HepG2 (cell line): ENCODE results near the gene ATP9A. TPM values are rescaled to one million over a fixed set of nuclear protein-coding genes. Genes with fewer than 3 reads are reported as not detected.

Source experiments
- ATAC-seq: fragments of 200-7000 bp; cut with Tn5 transposase; 3 replicates; pipeline ENCODE4 v1.9.1; 2020; ENCODE audit warnings: mild to moderate bottlenecking, moderate library complexity
- BruUV-seq: library from RNA; stranded (reverse); fragments of 400-500 nt; replicated peaks from 2 replicates; lab custom pipeline; 2021; lab: Mats Ljungman, UMichigan
- CTCF ChIA-PET: fragments of 300-600 bp; formaldehyde crosslinking; extraction: SDS; loops from one replicate; lab custom pipeline; 2021; ENCODE audit warnings: low total read pairs, inconsistent platforms, low intra/inter-chr PET ratio; lab: Yijun Ruan, JAX
- POLR2A ChIA-PET: fragments of 350-600 bp; sonication (Branson Sonifier 250); formaldehyde crosslinking; loops from one replicate; lab custom pipeline; 2020; ENCODE audit warnings: antibody characterized with exemption, inconsistent platforms; lab: Yijun Ruan, JAX
- DNase-seq: peaks from one replicate; pipeline ENCODE4 v3.0.0-alpha.2; 2015; ENCODE audit warnings: low spot score
- FAIRE-seq: peaks from 3 replicates; lab custom pipeline; 2011; peaks lifted over from hg19 to GRCh38; lab: Jason Lieb, UNC
- H2AFZ ChIP-seq: one replicate; pipeline ENCODE4 v1.6.1; 2011; ENCODE audit warnings: low read length, inconsistent platforms
- H3K27ac ChIP-seq: fragments of 300-600 bp; 3 replicates; pipeline ENCODE4 v1.8.0; 2011; ENCODE audit warnings: mixed run types, mild to moderate bottlenecking, mixed read lengths, low read length, inconsistent platforms; ENCODE audit not compliant: insufficient read depth; ENCODE audit errors: extremely low read length
- H3K27me3 ChIP-seq, 2 experiments: fragments of 200-600 bp in 1 of 2; 2 replicates in 1 of 2; 3 replicates in 1 of 2; pipeline versions ENCODE4 v1.6.0 to v1.8.0; 2011; ENCODE audit warnings: low read length in 2 of 2, mild to moderate bottlenecking in 2 of 2, moderate library complexity in 2 of 2, inconsistent platforms in 1 of 2; ENCODE audit not compliant: insufficient read depth in 2 of 2, control insufficient read depth in 1 of 2
- H3K36me3 ChIP-seq, 2 experiments: fragments of 200-600 bp in 1 of 2; replicated peaks in 1 of 2; 2 replicates in 1 of 2; 3 replicates in 1 of 2; pipeline versions ENCODE4 v1.5.1 to v1.8.0; 2011; ENCODE audit warnings: low read length in 2 of 2, inconsistent platforms in 1 of 2; ENCODE audit not compliant: insufficient read depth in 2 of 2, control insufficient read depth in 1 of 2
- H3K4me1 ChIP-seq: 2 replicates; pipeline ENCODE4 v1.5.1; 2012; ENCODE audit warnings: low read length, inconsistent platforms; ENCODE audit not compliant: insufficient read depth
- H3K4me2 ChIP-seq: 2 replicates; pipeline ENCODE4 v1.6.0; 2011; ENCODE audit warnings: low read depth, low read length, inconsistent platforms
- H3K4me3 ChIP-seq, 3 experiments: fragments of 200-600 bp in 1 of 3; sonication (generic), shearing (Covaris generic) in 1 of 3; replicated peaks in 1 of 3; 2 replicates each; pipeline ENCODE4 v1.5.1; 2011 to 2016; ENCODE audit warnings: low read length in 3 of 3, inconsistent platforms in 2 of 3, low read depth in 2 of 3, mild to moderate bottlenecking in 2 of 3, control low read depth in 1 of 3, mixed read lengths in 1 of 3; ENCODE audit not compliant: insufficient read depth in 1 of 3
- H3K79me2 ChIP-seq: one replicate; pipeline ENCODE4 v1.6.1; 2011; ENCODE audit warnings: low read length, inconsistent platforms; ENCODE audit not compliant: insufficient read depth
- H3K9ac ChIP-seq: 2 replicates; pipeline ENCODE4 v1.6.0; 2011; ENCODE audit warnings: mild to moderate bottlenecking, low read depth, low read length, inconsistent platforms; ENCODE audit not compliant: insufficient read depth
- H3K9me3 ChIP-seq: 2 replicates; pipeline ENCODE4 v1.5.1; 2012; ENCODE audit warnings: mild to moderate bottlenecking, low read length
- H4K20me1 ChIP-seq: 2 replicates; pipeline ENCODE4 v1.6.0; 2011; ENCODE audit warnings: inconsistent platforms, mild to moderate bottlenecking, low read length, moderate library complexity; ENCODE audit not compliant: insufficient read depth
- HDAC6 ChIP-seq: fragments of 200-600 bp; sonication (generic); IDR thresholded peaks from 2 replicates; pipeline ENCODE4 v1.7.0; 2017; ENCODE audit warnings: mild to moderate bottlenecking, antibody characterized with exemption, low read length, low read depth
- HOXA7 ChIP-seq: sonication (generic); formaldehyde crosslinking; IDR thresholded peaks from 2 replicates; pipeline ENCODE4 v1.8.1; 2022; ENCODE audit warnings: mild to moderate bottlenecking, missing genetic modification reagents, moderate library complexity
- MEIS2 ChIP-seq: sonication (generic); formaldehyde crosslinking; IDR thresholded peaks from 2 replicates; pipeline ENCODE4 v1.9.0; 2021; ENCODE audit warnings: mild to moderate bottlenecking, missing genetic modification reagents
- RARA ChIP-seq: IDR thresholded peaks from 2 replicates; pipeline ENCODE4 v1.6.1; 2016; ENCODE audit warnings: missing genetic modification reagents, missing compliant biosample characterization
- SNAPC2 ChIP-seq: sonication (generic); formaldehyde crosslinking; IDR thresholded peaks from 2 replicates; pipeline ENCODE4 v1.8.1; 2022; ENCODE audit warnings: mild to moderate bottlenecking, missing genetic modification reagents
- ZFP36 ChIP-seq: fragments of 150-350 bp; IDR thresholded peaks from 2 replicates; pipeline ENCODE4 v1.6.1; 2018; ENCODE audit warnings: borderline replicate concordance, low read length, low read depth; ENCODE audit not compliant: partially characterized antibody
- ZNF234 ChIP-seq: sonication (generic); formaldehyde crosslinking; conservative IDR thresholded peaks from 2 replicates; pipeline ENCODE4 v1.5.1; 2020; ENCODE audit warnings: mild to moderate bottlenecking, missing genetic modification reagents
- ZNF75D ChIP-seq: sonication (generic); formaldehyde crosslinking; IDR thresholded peaks from 2 replicates; pipeline ENCODE4 v1.8.1; 2023; ENCODE audit warnings: missing genetic modification reagents, mild to moderate bottlenecking, borderline replicate concordance
- ZNF891 ChIP-seq: sonication (generic); formaldehyde crosslinking; IDR thresholded peaks from 2 replicates; pipeline ENCODE4 v1.5.0; 2020; ENCODE audit warnings: mild to moderate bottlenecking, missing genetic modification reagents
- WGBS: methylation state at CpG from one replicate; pipeline ENCODE4 v1.1.6; 2017; ENCODE audit warnings: low lambda C conversion rate; 5-methylcytosine and 5-hydroxymethylcytosine counted together
- in situ Hi-C: cut with HindIII; loops from 2 replicates; pipeline ENCODE4 v1.10.0; 2017; ENCODE audit warnings: low pct_unique_long_range_greater_than_20kb; ENCODE audit not compliant: extremely low pct_ligation_motif_present
- intact Hi-C: fragments of 100-400 bp; cut with micrococcal nuclease; formaldehyde crosslinking; loops from one replicate; pipeline ENCODE4 v1.10.0; 2022; ENCODE audit not compliant: unreplicated experiment
- polyA plus RNA-seq, 8 experiments: library from polyadenylated mRNA; depleted of rRNA in 3 of 8; stranded (reverse) in 7 of 8; unstranded in 1 of 8; fragments of >200 nt; fragmentation: Illumina TruSeq in 4 of 8; extraction: Trizol in 4 of 8; gene quantifications; 2 replicates each; pipeline versions ENCODE4 v1.2.1 to v1.2.3, GENCODE V29; 2011 to 2016; ENCODE audit warnings: low read depth in 4 of 8, missing spikeins in 1 of 8, mixed read lengths in 1 of 8; ENCODE audit not compliant: insufficient read depth in 1 of 8
- total RNA-seq, 5 experiments: library from RNA; depleted of rRNA; stranded (reverse); fragments of >200 nt; fragmentation: Illumina TruSeq; extraction: Trizol; gene quantifications; 2 replicates each; pipeline ENCODE4 v1.2.3, GENCODE V29; 2016; ENCODE audit warnings: low read depth in 1 of 5
- TF ChIP-seq, protein P1 (sequence below): sonication (generic); formaldehyde crosslinking; IDR thresholded peaks from 2 replicates; pipeline ENCODE4 v1.4.0; 2020; ENCODE audit warnings: missing genetic modification reagents; ENCODE audit errors: not compliant biosample characterization
- TF ChIP-seq, protein P2 (sequence below): sonication (generic); formaldehyde crosslinking; IDR thresholded peaks from 2 replicates; pipeline ENCODE4 v1.4.0; 2020; ENCODE audit warnings: low read depth, mild to moderate bottlenecking, missing genetic modification reagents

ATP9A gene
- total and polyA plus RNA-seq, 2 of the 13 experiments (the other 11 are each of a cell fraction or from before 2014, with no cell fraction given) = 11.8 to 18.5 TPM

DNA sequence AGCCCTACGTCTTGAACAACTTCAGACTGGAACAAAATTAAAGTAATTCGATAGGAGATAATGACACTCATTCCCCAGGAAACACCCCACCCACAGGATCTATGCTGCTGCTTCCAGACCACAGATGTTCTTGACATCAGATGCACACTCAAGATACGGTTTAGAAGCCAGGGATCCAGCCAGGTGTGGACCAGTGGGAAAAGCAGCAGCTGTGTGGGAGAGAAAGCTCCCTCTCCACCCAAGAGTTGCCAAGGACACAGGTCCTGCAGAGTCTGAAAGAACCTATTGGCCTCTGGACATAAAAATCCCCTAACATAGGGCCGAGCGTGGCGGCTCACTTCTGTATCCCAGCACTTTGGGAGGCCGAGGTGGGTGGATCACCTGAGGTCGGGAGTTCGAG lies 133.9 kb downstream of the ATP9A start:
- H3K4me1 ChIP-seq = peaks cover 19% of the 10 kb centered on the region
- no peaks in the 10 kb centered on the region for H3K27me3 ChIP-seq
- H3K9me3 ChIP-seq = no peaks in the 10 kb centered on the region
- H3K4me3 ChIP-seq = no peak overlapping the region
- TF ChIP-seq MEIS2 (CRISPR knock-in tag) = no peak
- no peak for TF ChIP-seq ZNF75D
- TF ChIP-seq ZNF234 (CRISPR knock-in tag) = no peak
- TF ChIP-seq SNAPC2 (CRISPR knock-in tag) = no peak
- TF ChIP-seq, protein P1, sequence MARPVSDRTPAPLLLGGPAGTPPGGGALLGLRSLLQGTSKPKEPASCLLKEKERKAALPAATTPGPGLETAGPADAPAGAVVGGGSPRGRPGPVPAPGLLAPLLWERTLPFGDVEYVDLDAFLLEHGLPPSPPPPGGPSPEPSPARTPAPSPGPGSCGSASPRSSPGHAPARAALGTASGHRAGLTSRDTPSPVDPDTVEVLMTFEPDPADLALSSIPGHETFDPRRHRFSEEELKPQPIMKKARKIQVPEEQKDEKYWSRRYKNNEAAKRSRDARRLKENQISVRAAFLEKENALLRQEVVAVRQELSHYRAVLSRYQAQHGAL = no peak
- TF ChIP-seq, protein P2, sequence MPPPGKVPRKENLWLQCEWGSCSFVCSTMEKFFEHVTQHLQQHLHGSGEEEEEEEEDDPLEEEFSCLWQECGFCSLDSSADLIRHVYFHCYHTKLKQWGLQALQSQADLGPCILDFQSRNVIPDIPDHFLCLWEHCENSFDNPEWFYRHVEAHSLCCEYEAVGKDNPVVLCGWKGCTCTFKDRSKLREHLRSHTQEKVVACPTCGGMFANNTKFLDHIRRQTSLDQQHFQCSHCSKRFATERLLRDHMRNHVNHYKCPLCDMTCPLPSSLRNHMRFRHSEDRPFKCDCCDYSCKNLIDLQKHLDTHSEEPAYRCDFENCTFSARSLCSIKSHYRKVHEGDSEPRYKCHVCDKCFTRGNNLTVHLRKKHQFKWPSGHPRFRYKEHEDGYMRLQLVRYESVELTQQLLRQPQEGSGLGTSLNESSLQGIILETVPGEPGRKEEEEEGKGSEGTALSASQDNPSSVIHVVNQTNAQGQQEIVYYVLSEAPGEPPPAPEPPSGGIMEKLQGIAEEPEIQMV (CRISPR knock-in tag) = no peak
- TF ChIP-seq RARA (CRISPR knock-in tag) = no peak
- TF ChIP-seq ZNF891 (CRISPR knock-in tag) = no peak
- no peak for TF ChIP-seq HDAC6
- TF ChIP-seq HOXA7 = no peak
- no peak for TF ChIP-seq ZFP36
- WGBS = 94% methylated on average over 9 of the region's 9 CpGs
- FAIRE-seq (no peak), DNase-seq (no peak), ATAC-seq (no peak)
- intact Hi-C loops (no loop called here), in situ Hi-C loops (no loop called here)
- H3K4me2 ChIP-seq = no peak overlapping the region
- H3K9ac ChIP-seq = no peak overlapping the region
- no peak overlapping the region for H2AFZ ChIP-seq
- peaks cover 6% of the 10 kb centered on the region in 2 experiments; a peak in 3 of 5 replicates for H3K36me3 ChIP-seq
- ChIA-PET POLR2A (no interaction called here), CTCF (no interaction called here)
- no peak overlapping the region for H3K27ac ChIP-seq
- H4K20me1 ChIP-seq = no peaks in the 10 kb centered on the region
- no peaks in the 10 kb centered on the region for H3K79me2 ChIP-seq
- no TSS peak for BruUV-seq
